Testis (tissue), 3 donors: ENCODE results near the gene METTL22. TPM values are rescaled to one million over a fixed set of nuclear protein-coding genes. Genes with fewer than 3 reads are reported as not detected.

Source experiments
- DNase-seq: peaks from one replicate; pipeline ENCODE4 v3.0.0-alpha.2; 2019
- H3K27ac ChIP-seq, 2 donors: fragments of 200-600 bp; sonication (generic); one replicate each; pipeline ENCODE4 v1.5.1; 2019
- H3K27me3 ChIP-seq: fragments of 200-600 bp; sonication (generic); one replicate; pipeline ENCODE4 v1.5.1; 2019
- H3K36me3 ChIP-seq: fragments of 200-600 bp; sonication (generic); one replicate; pipeline ENCODE4 v1.5.1; 2017; ENCODE audit warnings: low read depth; ENCODE audit errors: missing control alignments
- H3K4me1 ChIP-seq: fragments of 200-600 bp; sonication (generic); one replicate; pipeline ENCODE4 v1.5.1; 2019
- H3K4me3 ChIP-seq, 2 donors: fragments of 200-600 bp; sonication (generic); one replicate each; pipeline ENCODE4 v1.5.1; 2017 to 2019
- H3K9me3 ChIP-seq: fragments of 200-600 bp; sonication (generic); one replicate; pipeline ENCODE4 v1.5.1; 2017
- CTCF ChIP-seq, 3 experiments: fragments of 450-650 bp in 2 of 3; fragments of 200-600 bp in 1 of 3; sonication (generic) in 1 of 3; IDR thresholded peaks; one replicate each; pipeline ENCODE4 v1.5.1; 2016 to 2019; ENCODE audit warnings: antibody characterized with exemption in 3 of 3, mild to moderate bottlenecking in 2 of 3, moderate library complexity in 1 of 3
- POLR2A ChIP-seq: fragments of 450-650 bp; IDR thresholded peaks from one replicate; pipeline ENCODE4 v1.6.1; 2017; ENCODE audit warnings: antibody characterized with exemption, mild to moderate bottlenecking, moderate library complexity
- WGBS, 2 donors: methylation state at CpG; one replicate each; pipeline ENCODE4 v1.1.5; 2018; 5-methylcytosine and 5-hydroxymethylcytosine counted together
- intact Hi-C: fragments of 100-400 bp; cut with DNase I; formaldehyde crosslinking; loops from one replicate; pipeline ENCODE4 v1.15.1; 2023; ENCODE audit warnings: low total_unique reads
- polyA plus RNA-seq: library from polyadenylated mRNA; stranded (reverse); fragments of 350-450 nt; fragmentation: Illumina TruSeq; extraction: RNeasy Lipid Tissue Mini Kit (QIAGEN cat#74804); gene quantifications from one replicate; pipeline ENCODE4 v1.2.3, GENCODE V29; 2014; ENCODE audit warnings: low read depth, low replicate concordance; ENCODE audit not compliant: insufficient read depth
- total RNA-seq, 2 donors: library from RNA; depleted of rRNA; stranded (reverse); fragments of >200 nt; gene quantifications; one replicate each; pipeline ENCODE4 v1.2.3, GENCODE V29; 2016

The METTL22 gene
- total and polyA plus RNA-seq, 3 donors from 2014 or later, result 74.5 to 93.1 (median 85.6) TPM

- Histone ChIP-seq H3K4me1 (no peaks in the 10 kb centered on the region), H3K9me3 (no peaks in the 10 kb centered on the region), H3K27ac (no peak overlapping the region), H3K36me3 (no peaks in the 10 kb centered on the region), H3K4me3 (no peak overlapping the region), H3K27me3 (no peaks in the 10 kb centered on the region)
- intact Hi-C loops, result loop anchor here (10.0 kb wide), 1 partner anchor 127 kb away; the partner anchor contains the start of genes PMM2 and TMEM186
- TF ChIP-seq POLR2A, result no peak
- no peak for TF ChIP-seq CTCF (IDR thresholded peaks at IDR 0.05)
- DNase-seq, result no peak
- 88 to 94% methylated on average over 5 of the region's 5 CpGs for WGBS, 2 donors
Observed at GRCh38 chr16:8668113-8668512, 46.6 kb downstream of the METTL22 start.

- H3K27ac ChIP-seq, result no peak overlapping the region
- no peaks in the 10 kb centered on the region for H3K9me3 ChIP-seq
- no peak for DNase-seq
- intact Hi-C loops, result loop anchor here (10.0 kb wide), 1 partner anchor 125 kb away; the partner anchor contains the start of genes PMM2 and TMEM186
- H3K36me3 ChIP-seq, result no peaks in the 10 kb centered on the region
- TF ChIP-seq CTCF (IDR thresholded peaks at IDR 0.05), result no peak
- TF ChIP-seq POLR2A, result no peak
- H3K4me1 ChIP-seq, result peaks cover 5% of the 10 kb centered on the region
- H3K27me3 ChIP-seq, result no peaks in the 10 kb centered on the region
- no peak overlapping the region for H3K4me3 ChIP-seq
- WGBS, 2 donors, result 90 to 93% methylated on average over 1 of the region's 1 CpG
Observed at GRCh38 chr16:8669481-8669880, 48.0 kb downstream of the METTL22 start.

GRCh38 chr16:8670014-8670560, 48.6 kb downstream of the METTL22 start:
- no peak for DNase-seq
- no peak overlapping the region for H3K4me3 ChIP-seq
- no peaks in the 10 kb centered on the region for H3K27me3 ChIP-seq
- no peak overlapping the region for H3K27ac ChIP-seq
- H3K36me3 ChIP-seq, result no peaks in the 10 kb centered on the region
- TF ChIP-seq CTCF (IDR thresholded peaks at IDR 0.05) (no peak), POLR2A (no peak)
- H3K9me3 ChIP-seq, result no peaks in the 10 kb centered on the region
- WGBS, 2 donors, result 84 to 85% methylated on average over 1 of the region's 1 CpG
- H3K4me1 ChIP-seq, result peaks cover 10% of the 10 kb centered on the region
- intact Hi-C loops, result no loop called here

- peak overlapping the region; percentile 53 to 64 for H3K4me3 ChIP-seq
- H3K27me3 ChIP-seq, result no peaks in the 10 kb centered on the region
- intact Hi-C loops, result no loop called here
- peaks cover 10% of the 10 kb centered on the region for H3K4me1 ChIP-seq
- DNase-seq, result no peak
- no peaks in the 10 kb centered on the region for H3K36me3 ChIP-seq
- TF ChIP-seq CTCF (IDR thresholded peaks at IDR 0.05), result no peak
- TF ChIP-seq POLR2A, result no peak
- WGBS, 2 donors, result 16 to 18% methylated on average over 12 to 23 of the region's 24 CpGs
- H3K27ac ChIP-seq, result no peak overlapping the region
- H3K9me3 ChIP-seq, result no peaks in the 10 kb centered on the region
Observed at GRCh38 chr16:8673611-8674412, 52.3 kb downstream of the METTL22 start.
